Peyer's patch (tissue), 4 donors: ENCODE results near the gene ZFPM1. TPM values are rescaled to one million over a fixed set of nuclear protein-coding genes. Genes with fewer than 3 reads are reported as not detected.
A peak's percentile ranks its signal among the peaks of the same experiment; 100 is the strongest.

ENCODE experiments used
- DNase-seq, 3 donors: peaks; one replicate each; pipeline ENCODE4 v3.0.0-alpha.2; 2017 to 2019
- H3K27ac ChIP-seq, 4 donors: fragments of 200-600 bp; sonication (generic); one replicate each; pipeline ENCODE4 v1.5.1; 2016 to 2019
- H3K27me3 ChIP-seq, 2 donors: fragments of 200-600 bp; sonication (generic); one replicate each; pipeline ENCODE4 v1.5.1; 2019
- H3K36me3 ChIP-seq, 3 donors: fragments of 200-600 bp; sonication (generic); one replicate each; pipeline ENCODE4 v1.5.1; 2016 to 2019
- H3K4me1 ChIP-seq, 4 donors: fragments of 200-600 bp; sonication (generic); one replicate each; pipeline ENCODE4 v1.5.1; 2016 to 2019
- H3K4me3 ChIP-seq, 4 donors: fragments of 200-600 bp; sonication (generic); 1 replicate in 3 of 4; 2 replicates in 1 of 4; pipeline ENCODE4 v1.5.1; 2016 to 2019; ENCODE audit warnings: mild to moderate bottlenecking in 1 of 4
- H3K9me3 ChIP-seq, 4 donors: fragments of 200-600 bp; sonication (generic); one replicate each; pipeline ENCODE4 v1.5.1; 2016 to 2019; ENCODE audit warnings: mild to moderate bottlenecking in 1 of 4
- POLR2A ChIP-seq, 2 donors: fragments of 450-650 bp; IDR thresholded peaks; one replicate each; pipeline ENCODE4 v1.5.1; 2017; ENCODE audit warnings: antibody characterized with exemption in 2 of 2, mild to moderate bottlenecking in 2 of 2, moderate library complexity in 2 of 2
- total RNA-seq, 4 donors: library from RNA; depleted of rRNA; stranded (reverse); fragments of >200 nt; gene quantifications; one replicate each; pipeline ENCODE4 v1.1.0, GENCODE V29; 2016
- TF ChIP-seq, protein P1 (sequence below), 6 experiments: fragments of 450-650 bp in 4 of 6; fragments of 200-600 bp in 2 of 6; sonication (generic) in 1 of 6; IDR thresholded peaks; one replicate each; pipeline ENCODE4 v1.5.1; 2017 to 2019; ENCODE audit warnings: antibody characterized with exemption in 6 of 6, mild to moderate bottlenecking in 3 of 6, moderate library complexity in 1 of 6

The ZFPM1 gene
- total RNA-seq, 4 donors from 2014 or later, result 3.0 to 7.9 (median 4.9) TPM

- Histone ChIP-seq H3K27ac (peak overlapping the region in 2 of 4 donors; percentile 49 to 73), H3K4me1 (peaks cover 0 to 15% (median 0%) of the 10 kb centered on the region in 4 donors), H3K36me3 (peaks cover 0 to 3% (median 0%) of the 10 kb centered on the region in 3 donors), H3K4me3 (no peak overlapping the region), H3K27me3 (no peaks in the 10 kb centered on the region), H3K9me3 (no peaks in the 10 kb centered on the region)
- no peak for DNase-seq
- TF ChIP-seq, protein P1, sequence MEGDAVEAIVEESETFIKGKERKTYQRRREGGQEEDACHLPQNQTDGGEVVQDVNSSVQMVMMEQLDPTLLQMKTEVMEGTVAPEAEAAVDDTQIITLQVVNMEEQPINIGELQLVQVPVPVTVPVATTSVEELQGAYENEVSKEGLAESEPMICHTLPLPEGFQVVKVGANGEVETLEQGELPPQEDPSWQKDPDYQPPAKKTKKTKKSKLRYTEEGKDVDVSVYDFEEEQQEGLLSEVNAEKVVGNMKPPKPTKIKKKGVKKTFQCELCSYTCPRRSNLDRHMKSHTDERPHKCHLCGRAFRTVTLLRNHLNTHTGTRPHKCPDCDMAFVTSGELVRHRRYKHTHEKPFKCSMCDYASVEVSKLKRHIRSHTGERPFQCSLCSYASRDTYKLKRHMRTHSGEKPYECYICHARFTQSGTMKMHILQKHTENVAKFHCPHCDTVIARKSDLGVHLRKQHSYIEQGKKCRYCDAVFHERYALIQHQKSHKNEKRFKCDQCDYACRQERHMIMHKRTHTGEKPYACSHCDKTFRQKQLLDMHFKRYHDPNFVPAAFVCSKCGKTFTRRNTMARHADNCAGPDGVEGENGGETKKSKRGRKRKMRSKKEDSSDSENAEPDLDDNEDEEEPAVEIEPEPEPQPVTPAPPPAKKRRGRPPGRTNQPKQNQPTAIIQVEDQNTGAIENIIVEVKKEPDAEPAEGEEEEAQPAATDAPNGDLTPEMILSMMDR (IDR thresholded peaks at IDR 0.05), result no peak
- no peak for TF ChIP-seq POLR2A (IDR thresholded peaks at IDR 0.05)
Observed at GRCh38 chr16:88510091-88510994, 57.3 kb downstream of the ZFPM1 start.

- no peak for DNase-seq
- peaks cover 0 to 3% (median 0%) of the 10 kb centered on the region in 3 donors for H3K36me3 ChIP-seq
- H3K4me1 ChIP-seq, result peaks cover 0 to 15% (median 0%) of the 10 kb centered on the region in 4 donors
- TF ChIP-seq, protein P1 (IDR thresholded peaks at IDR 0.05), result no peak
- TF ChIP-seq POLR2A (IDR thresholded peaks at IDR 0.05), result no peak
- no peak overlapping the region for H3K4me3 ChIP-seq
- H3K27me3 ChIP-seq, result no peaks in the 10 kb centered on the region
- H3K9me3 ChIP-seq, result no peaks in the 10 kb centered on the region
- no peak overlapping the region for H3K27ac ChIP-seq
Observed at GRCh38 chr16:88511060-88511459, 58.0 kb downstream of the ZFPM1 start.

DNA sequence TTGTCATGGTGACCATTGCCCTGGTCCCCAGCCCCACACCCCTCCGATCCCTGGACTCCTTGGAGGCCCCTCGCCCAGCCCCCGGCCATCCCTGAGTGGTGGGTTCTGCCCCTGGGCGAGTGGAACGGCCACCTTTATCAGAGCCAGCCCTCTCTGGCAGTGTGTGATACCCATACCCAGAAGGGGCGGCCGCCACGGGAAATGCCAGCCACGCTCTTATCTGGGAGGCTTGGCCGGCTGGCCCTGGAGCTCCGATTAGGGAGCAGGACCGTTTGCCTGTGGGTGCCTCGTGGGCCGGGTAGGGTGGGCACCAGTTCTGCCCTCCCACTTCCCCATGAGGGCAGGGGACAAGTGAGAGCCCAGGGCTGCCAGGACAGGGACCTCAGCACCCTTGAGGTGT lies 58.8 kb downstream of the ZFPM1 start:
- Histone ChIP-seq H3K4me1 (peaks cover 0 to 15% (median 0%) of the 10 kb centered on the region in 4 donors), H3K27me3 (no peaks in the 10 kb centered on the region)
- DNase-seq, result no peak

DNA sequence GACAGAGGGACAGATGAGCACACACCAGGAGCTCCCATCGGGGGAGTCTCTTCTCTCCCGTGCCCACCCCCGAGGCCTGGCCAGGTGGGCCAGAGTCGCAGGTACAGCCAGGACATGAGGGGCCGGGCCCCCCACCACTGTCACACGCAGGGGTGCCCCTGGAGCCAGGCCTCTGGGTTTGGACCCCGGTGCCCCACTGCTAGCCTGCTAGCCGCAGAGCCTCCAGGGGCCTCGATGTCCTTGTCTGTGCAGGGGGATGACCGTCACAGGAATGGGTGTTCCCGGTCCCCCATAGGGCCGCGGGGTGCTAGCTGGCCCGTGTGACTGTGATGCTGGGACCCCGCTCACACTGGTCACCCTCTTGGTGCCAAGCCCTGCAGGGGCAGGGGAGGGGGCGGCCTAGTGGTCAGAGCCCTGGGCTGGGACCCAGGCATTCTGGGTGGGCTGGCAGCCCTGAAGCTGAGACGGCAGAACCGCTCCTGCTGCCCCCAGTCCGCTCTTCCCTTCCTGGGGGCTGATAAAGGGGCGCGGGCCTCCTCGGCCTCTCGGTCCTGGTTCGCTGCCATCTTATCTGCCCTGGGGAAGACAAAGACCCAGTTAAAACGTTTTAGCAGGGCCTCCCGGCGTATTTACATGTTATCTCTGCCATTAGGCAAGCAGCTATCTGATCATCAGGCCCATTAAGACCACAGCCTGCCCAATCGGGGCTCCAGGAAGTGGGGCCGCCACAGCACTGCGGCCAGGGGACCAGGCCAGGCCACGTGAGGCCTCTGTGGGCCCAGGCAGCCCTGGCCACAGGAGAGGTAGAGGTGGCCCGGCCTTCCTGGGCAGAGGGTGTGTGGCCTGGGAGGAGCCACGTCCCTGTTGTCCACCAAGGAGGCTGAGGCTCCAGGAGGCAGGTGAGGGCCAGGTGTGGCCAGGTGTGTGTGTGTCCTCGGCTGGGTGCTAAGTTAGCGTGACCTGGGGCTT lies 59.9 kb downstream of the ZFPM1 start:
- H3K9me3 ChIP-seq, result no peaks in the 10 kb centered on the region
- no peak for DNase-seq
- H3K4me3 ChIP-seq, result no peak overlapping the region
- TF ChIP-seq POLR2A (IDR thresholded peaks at IDR 0.05), result no peak
- TF ChIP-seq, protein P1 (IDR thresholded peaks at IDR 0.05), result no peak
- H3K36me3 ChIP-seq, result peaks cover 0 to 3% (median 0%) of the 10 kb centered on the region in 3 donors
- peaks cover 0 to 15% (median 0%) of the 10 kb centered on the region in 4 donors for H3K4me1 ChIP-seq
- no peaks in the 10 kb centered on the region for H3K27me3 ChIP-seq
- H3K27ac ChIP-seq, result no peak overlapping the region

More for the DNA sequence above, 58.8 kb downstream of the ZFPM1 start:
- Histone ChIP-seq H3K27ac (no peak overlapping the region), H3K36me3 (peaks cover 0 to 3% (median 0%) of the 10 kb centered on the region in 3 donors), H3K4me3 (no peak overlapping the region), H3K9me3 (no peaks in the 10 kb centered on the region)
- TF ChIP-seq, protein P1 (IDR thresholded peaks at IDR 0.05), result no peak
- no peak for TF ChIP-seq POLR2A (IDR thresholded peaks at IDR 0.05)

DNA sequence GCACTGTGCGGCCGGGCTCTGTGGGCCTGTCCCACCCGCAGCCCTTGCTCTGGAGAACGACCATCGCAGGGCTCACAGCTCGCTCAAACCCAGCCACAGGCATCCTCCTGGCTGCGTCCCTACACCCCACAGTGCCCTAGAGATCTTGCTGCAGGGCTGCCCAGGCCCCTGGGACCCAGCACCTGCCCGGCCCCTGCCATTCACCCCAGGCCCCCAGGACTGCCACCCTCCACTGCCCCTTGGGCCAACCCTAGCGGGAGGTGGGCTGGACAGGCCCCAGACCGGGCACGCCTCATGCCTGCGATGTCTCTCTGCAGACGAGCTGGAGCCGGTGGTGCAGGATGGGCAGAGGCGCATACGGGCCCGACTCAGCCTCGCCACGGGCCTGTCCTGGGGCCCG lies 61.0 kb downstream of the ZFPM1 start:
- H3K4me1 ChIP-seq, result peaks cover 0 to 8% (median 0%) of the 10 kb centered on the region in 4 donors
- no peak for TF ChIP-seq POLR2A (IDR thresholded peaks at IDR 0.05)
- TF ChIP-seq, protein P1 (IDR thresholded peaks at IDR 0.05), result no peak
- H3K9me3 ChIP-seq, result no peaks in the 10 kb centered on the region
- H3K4me3 ChIP-seq, result no peak overlapping the region
- peaks cover 0 to 3% (median 0%) of the 10 kb centered on the region in 3 donors for H3K36me3 ChIP-seq
- H3K27ac ChIP-seq, result no peak overlapping the region
- no peak for DNase-seq
- no peaks in the 10 kb centered on the region for H3K27me3 ChIP-seq
